GM18858 (cell line): ENCODE data around the gene SLC22A7.
"Not testable (repeated sequence)": the region's sequence is repeated elsewhere in the genome, so short reads cannot be mapped to it uniquely, and the experiment has no call there.

Experiments used
- ATAC-seq: cut with Tn5 transposase; IDR thresholded peaks from one replicate; pipeline ENCODE4 v1.9.1; 2021; ENCODE audit not compliant: unreplicated experiment

SLC22A7 gene

GRCh38 chr6:43334466-43335095, 36.5 kb downstream of the SLC22A7 start:
- no peak for ATAC-seq

- ATAC-seq = no peak
Observed at GRCh38 chr6:43335469-43335868, 37.4 kb downstream of the SLC22A7 start.

- ATAC-seq = no peak
Observed at GRCh38 chr6:43336382-43336781, 38.3 kb downstream of the SLC22A7 start.

GRCh38 chr6:43338243-43338642, 40.2 kb downstream of the SLC22A7 start:
- ATAC-seq = no peak

GRCh38 chr6:43339168-43339567, 41.1 kb downstream of the SLC22A7 start:
- ATAC-seq = peak; percentile 76

GRCh38 chr6:43346243-43346642, 48.2 kb downstream of the SLC22A7 start:
- not testable (repeated sequence) for ATAC-seq

- no peak for ATAC-seq
Observed at GRCh38 chr6:43347021-43347420, 49.0 kb downstream of the SLC22A7 start.

- ATAC-seq = no peak
Observed at GRCh38 chr6:43347444-43347843, 49.4 kb downstream of the SLC22A7 start.

GRCh38 chr6:43351951-43352350, 53.9 kb downstream of the SLC22A7 start:
- not testable (repeated sequence) for ATAC-seq
